Retina (tissue), 1 donor: ENCODE measurements around the gene SLC35F4.
"Not testable (repeated sequence)": the region's sequence is repeated elsewhere in the genome, so short reads cannot be mapped to it uniquely, and the experiment has no call there.

ENCODE experiments used
- DNase-seq: peaks from one replicate; pipeline ENCODE4 v3.0.0-alpha.2; 2016

Gene SLC35F4

GRCh38 chr14:57865403-57866198 is at the start of gene SLC35F4:
Gene SLC35F4, minus strand, starts transcription at chr14:57866092.
- peak; percentile 86 for DNase-seq

DNA sequence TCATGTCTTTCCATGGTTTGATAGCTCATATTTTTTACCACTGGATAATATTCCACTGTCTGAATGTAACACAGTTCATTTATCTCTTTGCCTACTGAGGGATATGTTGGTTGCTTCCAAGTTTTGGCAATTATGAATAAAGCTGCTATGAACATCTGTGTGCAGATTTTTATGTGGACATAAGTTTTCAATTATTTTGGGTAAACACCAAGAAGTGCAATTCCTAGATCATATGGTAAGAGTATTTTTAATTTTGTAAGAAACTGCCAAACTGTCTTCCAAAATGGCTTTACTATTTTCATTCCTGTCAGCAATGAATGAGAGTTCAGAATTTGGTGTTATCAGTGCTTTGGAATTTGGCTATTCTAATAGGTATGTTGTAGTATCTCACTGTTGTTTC is 43.7 kb upstream of the SLC35F4 start:
- no peak for DNase-seq

DNA sequence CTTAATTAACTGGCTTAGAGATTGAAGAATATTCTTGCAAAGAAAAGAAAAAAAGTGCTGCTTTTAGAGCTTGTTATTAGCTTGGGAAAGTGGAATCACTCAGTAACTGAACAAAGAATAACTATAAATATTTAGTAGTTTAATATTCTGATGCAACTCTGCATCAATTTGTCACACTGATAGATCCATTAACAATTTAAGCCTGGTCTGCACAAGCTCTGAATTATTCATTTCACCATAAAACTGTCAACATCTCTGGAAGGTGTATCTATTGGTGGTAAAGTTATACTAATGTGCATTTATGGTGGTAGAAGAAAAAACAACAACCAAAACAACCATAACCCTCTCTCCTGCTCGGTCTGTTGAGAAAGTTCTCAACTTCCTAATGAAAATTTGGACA is 38.1 kb upstream of the SLC35F4 start:
- DNase-seq = no peak

DNA sequence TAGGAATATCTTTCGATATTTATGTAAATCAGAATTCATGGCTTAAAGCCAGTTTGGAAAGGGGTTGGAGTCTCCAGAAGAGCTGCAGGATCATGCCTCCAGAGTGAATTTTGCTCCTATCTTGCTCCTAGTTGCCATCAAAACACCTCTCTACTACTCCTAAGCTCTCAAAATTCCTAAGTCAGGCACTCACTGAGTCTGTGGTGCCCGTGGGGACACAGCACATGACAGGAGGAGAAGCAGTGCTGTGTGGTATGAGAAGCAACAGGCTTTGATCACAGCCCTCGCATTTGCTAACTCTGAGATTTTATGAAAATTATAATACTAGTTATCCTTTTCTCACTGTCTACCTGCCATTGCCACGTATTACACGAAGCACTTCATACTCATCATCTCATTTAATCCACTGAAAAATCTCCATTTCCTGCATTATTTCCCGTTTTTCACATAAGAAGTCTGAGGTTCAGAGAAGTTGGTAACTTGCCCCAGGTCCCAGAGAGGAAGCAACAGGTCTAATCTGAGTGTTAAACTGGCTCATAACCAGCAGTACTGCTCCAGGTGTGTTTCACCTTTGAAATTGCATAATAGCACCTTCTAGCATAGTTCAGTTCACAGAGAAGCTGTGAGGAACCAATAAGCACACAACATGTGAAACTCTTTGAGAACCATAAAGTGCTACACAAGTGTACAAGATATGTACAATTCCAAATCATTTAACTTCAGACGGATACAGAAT is 33.1 kb upstream of the SLC35F4 start:
- DNase-seq = no peak

GRCh38 chr14:57897144-57897748 is 31.4 kb upstream of the SLC35F4 start:
- DNase-seq = no peak

DNA sequence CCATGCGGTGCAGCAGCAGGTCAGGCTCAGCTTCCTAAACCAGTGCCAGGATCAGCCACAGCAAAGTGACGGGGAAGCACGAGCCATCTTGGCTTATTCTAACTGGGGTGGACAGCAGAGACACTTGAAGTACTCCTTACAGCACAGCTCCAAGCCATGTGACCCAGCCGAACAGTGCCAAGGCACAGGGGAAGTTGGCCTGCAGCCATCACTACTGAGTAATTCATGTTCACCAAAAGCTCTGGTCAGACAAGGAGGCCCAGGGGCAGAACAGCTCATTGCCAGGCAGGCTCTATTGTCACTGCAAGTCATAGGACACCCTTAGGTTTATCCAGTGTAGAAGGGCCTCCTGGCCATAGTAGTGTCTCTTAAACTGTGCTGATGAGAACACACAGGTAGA is 23.4 kb upstream of the SLC35F4 start:
- DNase-seq = no peak

GRCh38 chr14:57884175-57884574 is 18.3 kb upstream of the SLC35F4 start:
- no peak for DNase-seq

DNA sequence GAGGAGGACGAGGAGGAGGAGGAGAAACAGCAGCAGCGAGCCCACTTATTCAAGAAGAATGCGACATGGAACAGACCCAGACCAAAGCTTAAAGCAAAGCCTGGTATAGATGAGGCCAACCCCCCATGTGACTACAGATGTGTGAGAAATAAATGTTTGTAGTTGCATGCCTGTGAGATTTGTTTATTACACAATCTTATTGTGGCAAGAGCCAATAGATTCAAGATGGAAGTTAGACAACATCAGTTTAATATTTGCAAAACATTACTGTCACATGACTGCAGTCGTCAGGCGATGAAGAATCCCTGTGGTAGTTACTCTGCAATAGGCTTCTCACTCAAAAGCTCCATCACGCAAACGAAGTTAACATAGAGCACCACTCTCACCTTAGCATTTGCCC is 17.2 kb upstream of the SLC35F4 start:
- DNase-seq = no peak

DNA sequence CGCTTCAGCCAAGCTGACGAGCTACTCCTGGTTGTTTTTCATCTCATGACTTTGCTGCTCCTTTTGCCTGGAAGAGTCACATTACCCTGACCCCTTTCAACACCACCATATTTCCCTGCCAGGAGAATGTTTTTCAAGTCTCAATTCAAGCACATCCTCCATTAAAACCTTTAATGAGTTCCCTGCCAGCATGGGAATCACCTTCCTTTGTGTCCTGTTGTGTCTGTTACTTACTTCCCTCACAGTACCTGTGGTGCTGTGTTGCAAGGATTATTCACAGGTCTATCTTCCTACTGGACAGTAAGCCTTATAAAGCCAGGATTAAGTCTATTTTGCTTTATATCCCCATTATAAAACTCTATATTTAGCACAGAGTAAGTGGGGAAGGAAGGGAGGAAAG is 13.6 kb upstream of the SLC35F4 start:
- DNase-seq = no peak

- no peak for DNase-seq
These were observed 10.1 kb upstream of the SLC35F4 start for GRCh38 chr14:57875985-57876384.

GRCh38 chr14:57875296-57875695 is 9.4 kb upstream of the SLC35F4 start:
- DNase-seq = no peak

- peak; percentile 31 for DNase-seq
These were observed 5.7 kb upstream of the SLC35F4 start for GRCh38 chr14:57871459-57872080.

- DNase-seq = peak; percentile 6
These were observed 5.0 kb upstream of the SLC35F4 start for GRCh38 chr14:57870686-57871457.

DNA sequence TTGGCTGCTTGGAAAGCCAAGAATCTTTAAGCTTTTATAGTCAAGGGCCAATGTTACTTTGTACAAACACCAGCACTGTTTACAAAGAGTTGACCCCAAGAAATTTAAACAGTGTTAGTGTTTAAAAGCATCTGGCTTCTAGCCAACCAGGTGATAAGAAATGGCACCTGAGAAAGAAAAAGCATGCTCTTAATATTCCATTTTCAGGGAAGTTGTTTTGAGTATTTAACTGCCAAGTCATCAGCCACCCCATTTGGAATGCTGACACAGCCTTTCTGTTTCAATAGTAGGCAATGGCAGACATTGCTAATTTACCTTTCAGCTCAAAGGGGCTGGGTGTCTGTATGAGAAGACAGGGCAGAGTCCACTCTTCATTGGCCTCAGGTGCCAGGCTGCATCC is 3.7 kb upstream of the SLC35F4 start:
- no peak for DNase-seq

- peak; percentile 60 for DNase-seq
These were observed 360 bp upstream of the SLC35F4 start for GRCh38 chr14:57866199-57866705.

DNA sequence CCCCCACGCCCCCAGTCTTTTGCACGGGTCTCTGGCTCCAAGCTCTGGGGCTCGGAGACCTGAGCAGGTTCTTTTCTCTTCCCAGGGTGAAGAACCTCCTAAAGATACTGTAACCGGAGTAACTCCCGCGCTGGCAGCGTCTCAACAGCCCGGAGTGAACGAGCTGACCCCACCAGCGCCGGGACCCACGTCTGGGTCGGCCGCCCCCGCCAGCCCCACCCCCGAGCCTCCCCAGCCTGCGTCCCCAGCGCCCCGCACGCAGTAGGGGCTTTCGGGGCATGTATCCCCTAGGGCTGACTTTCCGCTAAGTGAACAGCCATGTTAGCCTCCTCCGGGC is 858 bp downstream of the SLC35F4 start:
- DNase-seq = no peak

- DNase-seq = peak; percentile 13
These were observed 1.2 kb downstream of the SLC35F4 start for GRCh38 chr14:57864659-57865058.

DNA sequence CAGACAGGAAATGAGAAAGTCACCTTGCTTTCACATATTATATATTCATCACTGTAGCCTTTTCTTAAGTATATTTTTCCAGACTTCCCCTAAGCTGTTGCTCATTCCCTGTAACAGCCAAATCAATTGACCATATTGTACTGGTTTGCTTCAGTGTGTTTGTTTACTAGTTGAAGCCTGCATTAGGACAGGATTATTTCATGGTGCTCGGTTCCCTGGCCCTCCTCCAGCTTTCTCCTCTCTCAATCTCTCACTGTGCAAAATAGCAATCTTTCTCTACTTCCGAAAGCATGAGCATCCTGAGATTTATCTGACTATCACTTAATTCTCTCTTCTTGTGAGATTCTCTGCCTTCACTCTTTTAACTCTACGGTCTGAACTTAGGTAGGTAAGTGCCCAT is 2.4 kb downstream of the SLC35F4 start:
- DNase-seq = no peak

DNA sequence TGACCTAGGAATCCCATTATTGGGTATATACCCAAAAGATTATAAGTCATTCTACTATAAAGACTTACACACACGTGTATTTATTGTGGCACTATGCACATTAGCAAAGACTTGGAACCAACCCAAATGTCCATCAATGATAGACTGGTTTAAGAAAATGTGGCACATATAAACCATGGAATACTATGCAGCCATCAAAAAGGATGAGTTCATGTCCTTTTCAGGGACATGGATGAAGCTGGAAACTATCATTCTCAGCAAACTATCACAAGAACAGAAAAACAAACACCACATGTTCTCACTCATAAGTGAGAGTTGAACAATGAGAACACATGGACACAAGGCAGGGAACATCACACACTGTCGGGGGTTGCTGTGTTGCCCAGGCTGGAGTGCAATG is 10.2 kb downstream of the SLC35F4 start:
- DNase-seq = not testable (repeated sequence)

- no peak for DNase-seq
These were observed 11.3 kb downstream of the SLC35F4 start for GRCh38 chr14:57854571-57854970.

GRCh38 chr14:57851354-57851753 is 14.5 kb downstream of the SLC35F4 start:
- no peak for DNase-seq

GRCh38 chr14:57848786-57849185 is 17.1 kb downstream of the SLC35F4 start:
- no peak for DNase-seq

DNA sequence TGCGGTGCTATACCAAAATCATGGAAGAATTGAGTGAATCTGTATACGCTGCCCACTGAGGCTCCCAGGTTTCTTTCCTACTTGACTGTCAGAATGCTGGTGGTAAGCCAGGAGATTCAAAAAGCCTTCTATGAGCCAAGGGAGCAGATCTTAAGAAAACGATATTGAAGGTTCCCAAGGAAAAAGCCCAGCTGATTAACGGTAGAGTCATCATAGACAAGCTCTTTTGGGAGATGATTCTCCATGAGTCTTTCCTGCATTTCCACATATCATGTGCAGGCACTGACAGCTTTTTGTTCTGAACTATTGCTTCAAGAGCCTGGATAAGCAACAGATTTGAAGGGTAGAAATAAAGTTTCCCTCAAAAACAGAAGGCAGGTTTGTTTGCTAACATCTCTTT is 17.5 kb downstream of the SLC35F4 start:
- no peak for DNase-seq
